D341Med (cell line): ENCODE results near the gene LMNA.
"Not testable (repeated sequence)": the region's sequence is repeated elsewhere in the genome, so short reads cannot be mapped to it uniquely, and the experiment has no call there.

ENCODE experiments used
- DNase-seq: peaks from one replicate; pipeline ENCODE4 v3.0.0; 2012; ENCODE audit warnings: low spot score

LMNA gene

GRCh38 chr1:156114101-156114918, at the start of gene LMNA:
LMNA (plus strand) TSS chr1:156114711; CDS start chr1:156114919, 208 bp downstream.
- no peak for DNase-seq

- no peak for DNase-seq
Observed at GRCh38 chr1:156065212-156065611, 49.3 kb upstream of the LMNA start.

GRCh38 chr1:156065871-156066270, 48.6 kb upstream of the LMNA start:
- no peak for DNase-seq

GRCh38 chr1:156067262-156067661, 47.2 kb upstream of the LMNA start:
- no peak for DNase-seq

- no peak for DNase-seq
Observed at GRCh38 chr1:156069490-156070455, 44.7 kb upstream of the LMNA start.

GRCh38 chr1:156070548-156070947, 44.0 kb upstream of the LMNA start:
- peak; percentile 81 for DNase-seq

- not testable (repeated sequence) for DNase-seq
Observed at GRCh38 chr1:156071332-156071816, 43.1 kb upstream of the LMNA start.

- DNase-seq = no peak
Observed at GRCh38 chr1:156072251-156072650, 42.3 kb upstream of the LMNA start.

- no peak for DNase-seq
Observed at GRCh38 chr1:156073110-156073687, 41.3 kb upstream of the LMNA start.

GRCh38 chr1:156073740-156074139, 40.8 kb upstream of the LMNA start:
- peak; percentile 83 for DNase-seq

GRCh38 chr1:156074661-156075060, 39.9 kb upstream of the LMNA start:
- DNase-seq = peak; percentile 58

- DNase-seq = no peak
Observed at GRCh38 chr1:156075162-156075561, 39.3 kb upstream of the LMNA start.

- no peak for DNase-seq
Observed at GRCh38 chr1:156075775-156076204, 38.7 kb upstream of the LMNA start.

- DNase-seq = no peak
Observed at GRCh38 chr1:156076609-156077429, 37.7 kb upstream of the LMNA start.

- DNase-seq = no peak
Observed at GRCh38 chr1:156077430-156077760, 37.1 kb upstream of the LMNA start.

GRCh38 chr1:156078728-156079127, 35.8 kb upstream of the LMNA start:
- DNase-seq = no peak

- no peak for DNase-seq
Observed at GRCh38 chr1:156079762-156080161, 34.7 kb upstream of the LMNA start.

GRCh38 chr1:156080241-156080862, 34.2 kb upstream of the LMNA start:
- peak; percentile 66 for DNase-seq

- DNase-seq = peak; percentile 52
Observed at GRCh38 chr1:156080863-156081179, 33.7 kb upstream of the LMNA start.

GRCh38 chr1:156081180-156081916, 33.2 kb upstream of the LMNA start:
- DNase-seq = peak; percentile 55
